DND-41 (cell line): Measurements from ENCODE around the gene SUPV3L1.
"Not testable (repeated sequence)": the region's sequence is repeated elsewhere in the genome, so short reads cannot be mapped to it uniquely, and the experiment has no call there.

Experiments used
- ATAC-seq: fragments of 200-7000 bp; cut with Tn5 transposase; 3 replicates; pipeline ENCODE4 v1.9.1; 2021; ENCODE audit warnings: low read depth; ENCODE audit not compliant: insufficient read depth
- DNase-seq: peaks from one replicate; pipeline ENCODE4 v3.0.0-alpha.2; 2020
- H2AFZ ChIP-seq: 2 replicates; pipeline ENCODE4 v1.6.0; 2012; ENCODE audit warnings: low read depth, low read length
- H3K27ac ChIP-seq: 2 replicates; pipeline ENCODE4 v1.5.1; 2012; ENCODE audit warnings: low read length, inconsistent platforms
- H3K27me3 ChIP-seq: fragments of 200-600 bp; sonication (generic); 2 replicates; pipeline ENCODE4 v1.6.0; 2012; ENCODE audit warnings: low read length, mild to moderate bottlenecking, inconsistent platforms; ENCODE audit not compliant: insufficient read depth, poor library complexity
- H3K36me3 ChIP-seq: 2 replicates; pipeline ENCODE4 v1.5.1; 2012; ENCODE audit warnings: low read length, inconsistent platforms; ENCODE audit not compliant: insufficient read depth
- H3K4me1 ChIP-seq: 2 replicates; pipeline ENCODE4 v1.5.1; 2012; ENCODE audit warnings: mild to moderate bottlenecking, low read length; ENCODE audit not compliant: insufficient read depth
- H3K4me2 ChIP-seq: 2 replicates; pipeline ENCODE4 v1.6.0; 2012; ENCODE audit warnings: mild to moderate bottlenecking, moderate library complexity, low read length, inconsistent platforms; ENCODE audit not compliant: insufficient read depth
- H3K4me3 ChIP-seq, 2 experiments: fragments of 200-600 bp in 1 of 2; shearing (Covaris generic) in 1 of 2; 2 replicates each; pipeline ENCODE4 v1.5.1; 2012 to 2016; ENCODE audit warnings: inconsistent platforms in 2 of 2, low read length in 2 of 2, mild to moderate bottlenecking in 2 of 2, low read depth in 1 of 2, moderate library complexity in 1 of 2
- H3K79me2 ChIP-seq: 2 replicates; pipeline ENCODE4 v1.6.0; 2012; ENCODE audit warnings: low read length, inconsistent platforms; ENCODE audit not compliant: insufficient read depth
- H3K9ac ChIP-seq: 2 replicates; pipeline ENCODE4 v1.6.0; 2012; ENCODE audit warnings: low read depth, mild to moderate bottlenecking, inconsistent platforms, low read length, moderate library complexity
- H3K9me3 ChIP-seq: 2 replicates; pipeline ENCODE4 v1.5.1; 2012; ENCODE audit warnings: low read length, moderate library complexity, mild to moderate bottlenecking, inconsistent platforms; ENCODE audit not compliant: insufficient read depth, severe bottlenecking
- H4K20me1 ChIP-seq: 2 replicates; pipeline ENCODE4 v1.6.0; 2012; ENCODE audit warnings: low read length; ENCODE audit not compliant: insufficient read depth
- CTCF ChIP-seq: IDR thresholded peaks from 2 replicates; pipeline ENCODE4 v1.5.1; 2012; ENCODE audit warnings: borderline replicate concordance, low read length, moderate library complexity, mild to moderate bottlenecking; ENCODE audit not compliant: poor library complexity, severe bottlenecking; ENCODE audit errors: extremely low read depth
- EZH2 ChIP-seq: IDR thresholded peaks from 3 replicates; pipeline ENCODE4 v1.6.1; 2012; ENCODE audit warnings: borderline replicate concordance, low read depth, mild to moderate bottlenecking, moderate library complexity, low read length, inconsistent platforms; ENCODE audit not compliant: severe bottlenecking

Gene SUPV3L1

GRCh38 chr10:69141304-69141703, 38.7 kb upstream of the SUPV3L1 start:
- Histone ChIP-seq H3K27me3 (no peaks in the 10 kb centered on the region), H4K20me1 (peaks cover 16% of the 10 kb centered on the region; the same call in 1 of the 2 replicates), H3K36me3 (peaks cover 11% of the 10 kb centered on the region; the same call in 1 of the 2 replicates), H3K4me3 (no peak overlapping the region), H3K9me3 (no peaks in the 10 kb centered on the region), H2AFZ (no peak overlapping the region), H3K27ac (no peak overlapping the region), H3K4me1 (no peaks in the 10 kb centered on the region), H3K9ac (no peak overlapping the region), H3K4me2 (no peak overlapping the region), H3K79me2 (peaks cover 82% of the 10 kb centered on the region)
- no peak for DNase-seq
- TF ChIP-seq EZH2 (no peak), CTCF (no peak)
- ATAC-seq: no peak

- not testable (repeated sequence) for H2AFZ ChIP-seq, ATAC-seq, H3K27ac ChIP-seq, H3K4me2 ChIP-seq, H3K4me1 ChIP-seq, H3K27me3 ChIP-seq, H3K9me3 ChIP-seq, DNase-seq, H3K36me3 ChIP-seq, H3K4me3 ChIP-seq, H3K9ac ChIP-seq
- H4K20me1 ChIP-seq: peaks cover 21% of the 10 kb centered on the region; the same call in 1 of the 2 replicates
- peaks cover 86% of the 10 kb centered on the region for H3K79me2 ChIP-seq
Observed at GRCh38 chr10:69142074-69142473, 38.0 kb upstream of the SUPV3L1 start.

GRCh38 chr10:69142983-69143382, 37.1 kb upstream of the SUPV3L1 start:
- H3K79me2 ChIP-seq: peaks cover 88% of the 10 kb centered on the region
- H3K27ac ChIP-seq: no peak overlapping the region
- H4K20me1 ChIP-seq: peaks cover 21% of the 10 kb centered on the region; the same call in 1 of the 2 replicates
- TF ChIP-seq CTCF: no peak
- no peak for TF ChIP-seq EZH2
- no peak for ATAC-seq
- peaks cover 5% of the 10 kb centered on the region; the same call in 1 of the 2 replicates for H3K36me3 ChIP-seq
- no peaks in the 10 kb centered on the region for H3K9me3 ChIP-seq
- no peak overlapping the region for H3K9ac ChIP-seq
- H3K4me2 ChIP-seq: no peak overlapping the region
- H3K4me1 ChIP-seq: no peaks in the 10 kb centered on the region
- no peak overlapping the region for H3K4me3 ChIP-seq
- no peak overlapping the region for H2AFZ ChIP-seq
- H3K27me3 ChIP-seq: no peaks in the 10 kb centered on the region
- DNase-seq: no peak

GRCh38 chr10:69145329-69145728, 34.7 kb upstream of the SUPV3L1 start:
- Histone ChIP-seq H3K27me3 (no peaks in the 10 kb centered on the region), H3K27ac (no peak overlapping the region), H3K4me1 (no peaks in the 10 kb centered on the region), H3K79me2 (peaks cover 90% of the 10 kb centered on the region), H3K4me3 (no peak overlapping the region), H3K9ac (no peak overlapping the region), H4K20me1 (peaks cover 21% of the 10 kb centered on the region; the same call in 1 of the 2 replicates), H2AFZ (no peak overlapping the region), H3K36me3 (peaks cover 5% of the 10 kb centered on the region; the same call in 1 of the 2 replicates), H3K4me2 (no peak overlapping the region), H3K9me3 (no peaks in the 10 kb centered on the region)
- TF ChIP-seq CTCF: no peak
- ATAC-seq (no peak), DNase-seq (no peak)
